ENCODE measurements around the gene CYP2D6. TPM values are rescaled to one million over a fixed set of nuclear protein-coding genes. Genes with fewer than 3 reads are reported as not detected.
"Not testable (repeated sequence)": the region's sequence is repeated elsewhere in the genome, so short reads cannot be mapped to it uniquely, and the experiment has no call there.

CYP2D6 gene
- total RNA-seq, 1 experiment from 2014 or later: 0.55 TPM

DNA sequence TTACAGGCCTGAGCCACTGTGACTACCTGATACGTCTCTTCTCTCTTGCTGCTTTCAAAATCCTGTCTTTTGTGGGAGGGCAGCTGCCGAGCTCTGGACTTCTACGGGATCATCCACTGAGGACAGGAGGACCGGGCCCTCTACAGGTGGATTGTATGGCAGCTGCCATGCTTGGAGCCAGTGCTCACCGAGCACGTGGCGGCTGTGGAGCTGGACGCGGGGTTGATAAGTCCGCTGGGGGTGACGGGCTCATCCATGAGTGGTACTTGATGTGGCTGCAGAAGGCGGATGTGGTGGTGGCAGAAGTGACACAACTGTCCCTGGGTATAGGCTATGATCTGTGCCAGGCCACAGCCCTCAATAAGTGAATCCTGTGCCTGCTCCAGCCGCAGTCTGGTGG is 1.8 kb upstream of the CYP2D6 start:
- CTCF ChIA-PET: no interaction called here
- TF ChIP-seq EZH2phosphoT487 (IDR thresholded peaks at IDR 0.05; ENCODE audit: borderline replicate concordance, low read length) (no peak), CTCF (conservative IDR thresholded peaks at IDR 0.05; ENCODE audit: low read depth, low read length) (no peak), EZH2 (IDR thresholded peaks at IDR 0.05; ENCODE audit: low read length, unreplicated experiment) (no peak)
- Histone ChIP-seq H3F3A (ENCODE audit: low read length, unreplicated experiment) (no peaks in the 10 kb centered on the region), H3K9me3 (ENCODE audit: low read length) (no peaks in the 10 kb centered on the region), H3K4me1 (ENCODE audit: insufficient read depth, low read length) (no peaks in the 10 kb centered on the region), H3K79me2 (ENCODE audit: low read length) (no peaks in the 10 kb centered on the region), H3K9me2 (replicated peaks; ENCODE audit: low read length) (no peaks in the 10 kb centered on the region), H3K4me3 (ENCODE audit: low read length) (no peak overlapping the region), H3K4me2 (ENCODE audit: low read length) (no peak overlapping the region), H3K36me3 (ENCODE audit: low read depth, low read length) (no peaks in the 10 kb centered on the region), H3K27me3 (ENCODE audit: low read length) (no peaks in the 10 kb centered on the region), H4K20me1 (ENCODE audit: low read length) (no peaks in the 10 kb centered on the region), H2AFZ (ENCODE audit: low read length) (no peak overlapping the region), H3K9ac (ENCODE audit: low read length) (no peak overlapping the region), H3K27ac (ENCODE audit: low read length) (no peak overlapping the region)
- ATAC-seq (no peak), DNase-seq (no peak)
- POLR2A ChIA-PET (ENCODE audit: unreplicated experiment): no interaction called here
- no TSS peak for BruUV-seq (replicated peaks)
- intact Hi-C loops (cut with micrococcal nuclease): no loop called here

DNA sequence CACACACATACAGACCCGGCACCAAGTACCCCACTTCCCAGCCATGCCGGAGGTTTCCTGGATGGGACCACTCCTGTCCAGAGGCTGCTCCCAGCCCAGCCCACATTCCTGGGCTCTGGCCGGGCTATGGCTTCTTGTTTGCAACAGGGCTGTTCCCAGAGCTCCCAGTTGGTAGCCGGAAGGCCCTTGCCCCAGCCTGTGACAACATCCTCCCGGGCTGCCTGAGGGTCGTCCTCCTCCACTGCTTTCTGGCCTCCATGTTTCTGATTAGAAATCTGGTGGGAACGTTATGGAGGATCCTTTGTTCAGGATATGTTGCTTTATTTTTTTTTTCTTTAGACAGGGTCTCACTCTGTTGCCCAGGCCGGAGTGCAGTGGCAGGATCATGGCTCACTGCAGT is 952 bp upstream of the CYP2D6 start:
- TF ChIP-seq EZH2phosphoT487 (IDR thresholded peaks at IDR 0.05; ENCODE audit: borderline replicate concordance, low read length) (no peak), EZH2 (IDR thresholded peaks at IDR 0.05; ENCODE audit: low read length, unreplicated experiment) (no peak), CTCF (conservative IDR thresholded peaks at IDR 0.05; ENCODE audit: low read depth, low read length) (no peak)
- no TSS peak for BruUV-seq (replicated peaks)
- ChIA-PET CTCF (no interaction called here), POLR2A (ENCODE audit: unreplicated experiment) (no interaction called here)
- no peaks in the 10 kb centered on the region for H3K79me2 ChIP-seq (ENCODE audit: low read length)
- no peak overlapping the region for H3K9ac ChIP-seq (ENCODE audit: low read length)
- no peak for DNase-seq
- H2AFZ ChIP-seq (ENCODE audit: low read length): no peak overlapping the region
- no peaks in the 10 kb centered on the region for H4K20me1 ChIP-seq (ENCODE audit: low read length)
- ATAC-seq: no peak
- H3F3A ChIP-seq (ENCODE audit: low read length, unreplicated experiment): no peaks in the 10 kb centered on the region
- H3K4me2 ChIP-seq (ENCODE audit: low read length): no peak overlapping the region
- no peaks in the 10 kb centered on the region for H3K9me3 ChIP-seq (ENCODE audit: low read length)
- no peaks in the 10 kb centered on the region for H3K36me3 ChIP-seq (ENCODE audit: low read depth, low read length)
- no peaks in the 10 kb centered on the region for H3K4me1 ChIP-seq (ENCODE audit: insufficient read depth, low read length)
- H3K27me3 ChIP-seq (ENCODE audit: low read length): no peaks in the 10 kb centered on the region
- no peak overlapping the region for H3K4me3 ChIP-seq (ENCODE audit: low read length)
- intact Hi-C loops (cut with micrococcal nuclease): no loop called here
- H3K27ac ChIP-seq (ENCODE audit: low read length): no peak overlapping the region
- H3K9me2 ChIP-seq (replicated peaks; ENCODE audit: low read length): no peaks in the 10 kb centered on the region

GRCh38 chr22:42130182-42130581 is 428 bp downstream of the CYP2D6 start:
- H3K4me1 ChIP-seq (ENCODE audit: insufficient read depth, low read length); CTCF ChIA-PET; BruUV-seq (replicated peaks); H3K27ac ChIP-seq (ENCODE audit: low read length); H3K9me3 ChIP-seq (ENCODE audit: low read length); H3K9me2 ChIP-seq (replicated peaks; ENCODE audit: low read length); intact Hi-C loops (cut with micrococcal nuclease); H3K27me3 ChIP-seq (ENCODE audit: low read length); H3K4me2 ChIP-seq (ENCODE audit: low read length); ATAC-seq; H3F3A ChIP-seq (ENCODE audit: low read length, unreplicated experiment); H3K9ac ChIP-seq (ENCODE audit: low read length); H3K79me2 ChIP-seq (ENCODE audit: low read length); H2AFZ ChIP-seq (ENCODE audit: low read length); H3K36me3 ChIP-seq (ENCODE audit: low read depth, low read length); DNase-seq; POLR2A ChIA-PET (ENCODE audit: unreplicated experiment); H3K4me3 ChIP-seq (ENCODE audit: low read length); H4K20me1 ChIP-seq (ENCODE audit: low read length): not testable (repeated sequence)

GRCh38 chr22:42128776-42129694 is 1.6 kb downstream of the CYP2D6 start:
- H3K9me3 ChIP-seq (ENCODE audit: low read length); CTCF ChIA-PET; H3K36me3 ChIP-seq (ENCODE audit: low read depth, low read length); ATAC-seq; H2AFZ ChIP-seq (ENCODE audit: low read length); H3K79me2 ChIP-seq (ENCODE audit: low read length); H3F3A ChIP-seq (ENCODE audit: low read length, unreplicated experiment); BruUV-seq (replicated peaks); H3K4me1 ChIP-seq (ENCODE audit: insufficient read depth, low read length); H3K9ac ChIP-seq (ENCODE audit: low read length); intact Hi-C loops (cut with micrococcal nuclease); H3K9me2 ChIP-seq (replicated peaks; ENCODE audit: low read length); H4K20me1 ChIP-seq (ENCODE audit: low read length); H3K4me2 ChIP-seq (ENCODE audit: low read length); H3K4me3 ChIP-seq (ENCODE audit: low read length); POLR2A ChIA-PET (ENCODE audit: unreplicated experiment); DNase-seq; H3K27ac ChIP-seq (ENCODE audit: low read length); H3K27me3 ChIP-seq (ENCODE audit: low read length): not testable (repeated sequence)

DNA sequence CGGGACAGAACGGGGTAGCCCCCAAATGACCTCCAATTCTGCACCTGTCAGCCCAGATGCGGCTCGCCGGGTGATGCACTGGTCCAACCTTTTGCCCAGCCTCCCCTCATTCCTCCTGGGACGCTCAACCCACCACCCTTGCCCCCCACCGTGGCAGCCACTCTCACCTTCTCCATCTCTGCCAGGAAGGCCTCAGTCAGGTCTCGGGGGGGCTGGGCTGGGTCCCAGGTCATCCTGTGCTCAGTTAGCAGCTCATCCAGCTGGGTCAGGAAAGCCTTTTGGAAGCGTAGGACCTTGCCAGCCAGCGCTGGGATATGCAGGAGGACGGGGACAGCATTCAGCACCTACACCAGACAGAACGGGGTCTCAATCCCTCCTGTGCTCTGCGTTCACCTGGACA is 2.6 kb downstream of the CYP2D6 start:
- not testable (repeated sequence) for BruUV-seq (replicated peaks); H3K36me3 ChIP-seq (ENCODE audit: low read depth, low read length); H3K9me3 ChIP-seq (ENCODE audit: low read length)

More for the DNA sequence above, 2.6 kb downstream of the CYP2D6 start:
- H3K4me3 ChIP-seq (ENCODE audit: low read length); H3F3A ChIP-seq (ENCODE audit: low read length, unreplicated experiment); H3K4me2 ChIP-seq (ENCODE audit: low read length); H3K9ac ChIP-seq (ENCODE audit: low read length); H4K20me1 ChIP-seq (ENCODE audit: low read length); POLR2A ChIA-PET (ENCODE audit: unreplicated experiment); H3K4me1 ChIP-seq (ENCODE audit: insufficient read depth, low read length); CTCF ChIA-PET; H3K27me3 ChIP-seq (ENCODE audit: low read length); DNase-seq; H2AFZ ChIP-seq (ENCODE audit: low read length); H3K9me2 ChIP-seq (replicated peaks; ENCODE audit: low read length); intact Hi-C loops (cut with micrococcal nuclease); H3K79me2 ChIP-seq (ENCODE audit: low read length); ATAC-seq; H3K27ac ChIP-seq (ENCODE audit: low read length): not testable (repeated sequence)
